GM21717 (cell line): ENCODE measurements around the gene AJAP1.

Source experiments
- ATAC-seq: cut with Tn5 transposase; IDR thresholded peaks from one replicate; pipeline ENCODE4 v1.9.1; 2021; ENCODE audit warnings: mild to moderate bottlenecking, moderate library complexity; ENCODE audit not compliant: unreplicated experiment

AJAP1 gene

DNA sequence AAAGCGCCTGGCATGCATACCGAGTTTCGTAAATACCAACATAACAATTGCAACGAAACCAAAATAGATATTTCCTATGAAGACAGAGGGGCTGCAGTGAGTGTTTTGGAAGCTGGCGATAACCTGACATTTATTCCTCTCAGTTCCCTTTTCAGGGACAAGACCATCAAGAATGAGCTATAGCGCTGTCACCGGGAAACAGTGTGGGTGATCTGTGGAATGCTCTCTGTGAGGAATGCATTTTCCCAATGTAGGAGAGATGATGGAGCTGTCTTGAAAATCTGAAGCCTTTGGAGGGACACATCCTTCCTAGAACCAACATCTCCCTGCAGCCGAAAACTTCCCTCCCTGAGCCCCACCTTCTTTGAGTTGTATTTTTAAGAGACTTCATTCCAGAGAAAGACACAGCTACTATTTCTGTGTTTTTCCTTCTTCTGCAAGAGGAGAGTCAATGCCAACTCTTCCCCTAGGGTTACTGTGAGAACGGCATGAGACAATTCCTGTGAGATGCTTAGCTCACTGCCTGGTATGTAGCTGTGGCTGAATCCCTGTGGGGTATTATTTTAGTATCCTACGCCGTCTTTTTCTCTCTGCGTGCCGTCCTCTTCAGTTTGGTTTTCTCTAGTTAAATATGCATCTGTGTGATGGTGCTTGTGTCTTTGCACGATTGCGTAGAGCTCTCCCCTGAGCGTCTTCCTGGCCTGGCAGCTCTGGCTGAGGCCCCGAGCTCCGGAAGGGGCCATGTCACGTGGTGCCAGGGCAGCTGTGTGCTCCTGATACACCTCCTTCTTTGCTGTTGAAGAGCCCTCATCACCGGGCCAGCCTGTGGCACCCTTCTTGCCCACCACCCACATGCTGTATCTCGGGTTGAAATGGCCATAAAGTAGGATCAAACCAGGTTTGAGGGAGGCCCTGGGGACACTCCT, 45.2 kb downstream of the AJAP1 start:
- no peak for ATAC-seq

DNA sequence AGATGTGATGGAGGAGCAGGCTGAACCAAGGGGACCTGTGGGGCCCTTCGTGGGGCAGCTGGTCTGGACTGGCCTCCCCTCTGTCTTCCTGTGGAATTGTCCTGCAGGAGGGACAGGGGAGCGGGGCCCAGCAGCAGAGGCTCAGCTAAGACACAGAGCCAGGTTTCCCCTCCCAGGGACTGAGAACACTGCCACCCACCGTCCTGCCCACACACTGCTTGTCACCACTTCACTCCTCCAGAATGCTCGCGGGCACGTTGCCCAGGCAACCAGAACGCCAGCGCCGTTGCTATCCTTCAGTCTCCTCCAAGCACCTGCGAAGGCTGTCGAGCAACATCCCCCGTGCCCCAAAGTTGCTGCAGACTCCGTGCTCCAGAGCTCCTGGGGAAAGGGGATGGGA, 46.4 kb downstream of the AJAP1 start:
- no peak for ATAC-seq

DNA sequence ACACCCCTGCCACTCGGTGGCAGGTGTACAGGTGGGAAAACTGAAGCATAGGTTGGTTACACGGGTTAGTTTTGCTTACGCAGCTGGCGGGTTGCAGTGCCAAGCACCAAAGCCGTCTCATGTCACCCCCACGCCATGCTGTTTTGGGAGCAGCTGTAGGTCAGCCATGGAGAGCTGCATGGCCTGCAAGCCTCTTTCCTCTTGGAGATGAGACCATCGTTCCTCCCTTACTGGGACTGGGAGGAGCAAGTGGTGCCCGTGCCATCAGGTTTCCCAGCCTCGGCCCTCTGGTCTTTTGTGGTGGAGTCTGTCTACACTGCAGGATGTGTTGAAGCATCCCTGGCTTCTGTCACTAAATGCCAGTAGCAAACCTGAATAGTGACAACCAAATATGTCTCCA, 46.9 kb downstream of the AJAP1 start:
- no peak for ATAC-seq

DNA sequence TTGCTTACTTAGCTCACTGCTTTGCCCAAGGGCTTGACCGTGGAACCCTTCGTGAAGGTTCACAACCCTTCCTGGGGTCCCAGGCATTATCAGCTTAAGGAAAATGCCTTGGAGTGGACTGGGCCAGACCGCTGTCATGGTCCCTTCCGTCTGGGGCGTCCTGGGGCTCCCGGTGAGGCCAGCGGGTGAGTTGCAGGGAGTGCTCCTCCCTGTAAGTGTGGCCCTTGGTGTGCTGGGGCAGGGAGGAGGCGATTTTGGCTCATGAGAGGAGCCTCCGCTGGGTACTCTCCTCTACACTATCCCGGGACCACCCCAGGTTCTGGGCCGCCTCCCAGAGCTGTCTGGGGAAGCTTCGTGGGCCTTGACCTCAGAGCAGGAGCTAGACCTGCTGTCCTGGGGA, 48.1 kb downstream of the AJAP1 start:
- ATAC-seq = no peak

DNA sequence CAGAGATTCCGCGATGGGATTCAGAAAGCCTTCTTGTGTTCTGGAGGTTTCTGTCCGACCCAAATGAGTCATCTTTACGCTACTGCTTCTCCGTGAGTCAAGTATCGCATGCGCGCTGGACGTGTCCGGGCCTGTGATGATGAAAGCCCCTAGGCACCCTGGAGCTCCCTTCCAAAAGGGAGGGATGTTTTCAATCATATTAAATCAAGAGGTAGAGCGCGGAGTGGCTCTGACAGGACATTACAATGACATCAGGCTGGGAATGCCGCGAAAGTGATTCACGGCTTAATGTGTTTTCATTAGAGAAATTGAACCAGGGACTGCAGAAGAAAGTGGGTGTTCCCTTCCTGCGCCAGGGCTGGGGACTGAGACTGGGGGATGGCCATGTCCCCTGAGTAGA, 48.5 kb downstream of the AJAP1 start:
- no peak for ATAC-seq

DNA sequence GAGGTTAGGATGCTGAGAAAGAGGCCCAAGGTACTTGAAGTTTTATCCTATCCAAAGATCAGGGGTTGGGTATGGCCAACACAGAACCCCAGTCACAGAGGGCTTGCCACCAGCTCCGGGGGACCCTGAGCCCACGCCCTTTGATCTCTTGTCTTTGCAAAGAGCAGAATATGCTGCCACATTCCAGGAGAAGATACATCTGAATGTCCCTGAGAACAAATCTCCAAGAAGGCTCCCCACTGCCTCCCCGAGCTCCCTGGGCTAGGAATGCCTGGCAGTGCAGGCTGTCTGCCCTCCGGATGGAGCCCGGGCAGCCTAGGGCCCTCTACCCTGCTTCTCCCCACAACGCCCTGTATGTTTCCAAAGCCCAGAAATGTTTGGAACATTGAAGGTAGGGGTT, 49.2 kb downstream of the AJAP1 start:
- ATAC-seq = no peak

DNA sequence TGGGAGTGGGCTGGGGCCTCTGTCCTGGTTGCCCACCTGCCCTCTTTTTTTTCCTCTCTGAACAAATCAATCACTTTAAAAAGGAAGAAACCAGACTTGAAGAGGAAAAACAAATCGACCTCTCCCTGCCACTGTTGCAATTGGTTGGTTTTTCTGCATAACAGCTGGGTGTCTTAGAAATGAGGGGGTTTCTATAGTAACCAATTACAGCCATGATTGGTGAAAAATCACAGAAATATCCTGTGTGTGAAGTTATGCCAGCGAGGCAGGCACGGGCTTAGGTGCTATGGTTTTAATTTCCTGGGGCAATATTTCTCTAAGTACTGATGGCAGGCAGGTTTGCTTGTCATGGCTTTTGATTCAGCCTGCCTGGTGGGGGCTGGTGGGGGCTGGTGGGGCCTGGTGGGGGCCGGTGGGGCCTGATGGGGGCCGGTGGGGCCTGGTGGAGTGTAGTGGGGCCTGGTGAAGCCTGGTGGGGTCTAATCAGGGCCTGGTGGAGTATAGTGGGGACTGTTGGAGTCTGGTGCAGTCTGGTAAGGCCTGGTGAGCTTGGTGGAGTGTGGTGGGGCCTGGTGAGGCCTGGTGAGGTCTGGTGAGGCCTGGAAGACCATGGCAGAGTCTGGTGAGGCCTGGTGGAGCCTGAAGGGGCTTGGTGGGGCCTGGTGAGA, 54.6 kb downstream of the AJAP1 start:
- ATAC-seq = no peak

DNA sequence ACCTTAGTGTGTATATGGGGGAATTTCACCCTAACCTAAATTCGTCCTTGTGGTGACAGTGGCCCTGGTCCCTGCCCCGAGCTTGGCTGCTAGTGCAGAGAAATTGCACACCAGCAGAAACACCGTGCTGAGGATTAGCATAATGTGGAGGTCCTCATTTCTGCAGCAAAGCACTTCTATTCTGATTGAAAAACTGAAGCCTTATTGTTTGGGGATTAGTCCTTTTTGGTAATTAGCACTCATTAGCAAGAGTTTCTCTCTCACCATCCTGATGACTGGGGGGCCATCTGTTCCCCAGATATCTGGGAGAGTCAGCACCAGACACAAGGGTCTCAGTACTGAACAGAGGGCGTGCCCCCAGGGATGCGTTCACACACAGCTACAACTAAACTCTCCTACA, 55.2 kb downstream of the AJAP1 start:
- no peak for ATAC-seq

DNA sequence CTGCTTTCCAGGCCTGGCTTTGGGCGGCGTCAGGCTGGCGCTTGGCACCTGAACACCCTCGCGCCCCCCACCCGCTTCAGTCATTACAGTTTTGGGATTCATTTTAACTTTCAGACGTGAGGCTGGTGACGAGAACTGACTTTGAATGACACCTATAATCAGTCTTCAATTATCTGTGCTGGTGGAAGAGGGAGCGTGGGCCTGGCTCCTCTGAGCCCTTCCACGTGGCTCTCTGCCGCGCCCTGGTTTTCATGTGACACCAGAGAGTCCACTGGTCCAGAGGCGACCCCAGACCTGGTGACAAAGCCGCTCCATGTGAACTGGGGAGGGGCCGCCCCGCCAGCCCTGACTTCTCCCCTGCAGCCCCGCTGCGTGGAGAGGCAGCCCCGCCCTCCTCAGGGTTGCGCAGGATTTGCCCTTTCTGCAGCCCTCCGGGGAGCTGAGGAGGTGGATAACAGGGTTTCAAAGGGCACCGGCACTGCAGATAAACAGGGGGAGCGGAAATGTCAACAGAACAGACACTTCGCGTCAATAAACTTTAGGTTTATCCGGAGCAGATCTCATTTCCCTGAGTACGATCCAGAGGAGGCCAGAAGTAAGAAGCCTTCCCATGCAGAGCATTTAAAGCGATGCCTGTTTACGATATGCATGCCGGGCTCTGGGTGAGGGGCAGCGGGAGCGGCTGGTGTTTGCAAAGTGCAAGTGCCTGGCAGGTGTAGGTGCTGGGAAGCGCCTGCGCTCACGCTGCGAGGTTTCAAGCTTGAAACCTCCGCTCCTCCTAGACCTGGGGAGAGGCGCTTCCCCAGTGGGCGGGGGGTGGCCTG, 56.4 kb downstream of the AJAP1 start:
- no peak for ATAC-seq

DNA sequence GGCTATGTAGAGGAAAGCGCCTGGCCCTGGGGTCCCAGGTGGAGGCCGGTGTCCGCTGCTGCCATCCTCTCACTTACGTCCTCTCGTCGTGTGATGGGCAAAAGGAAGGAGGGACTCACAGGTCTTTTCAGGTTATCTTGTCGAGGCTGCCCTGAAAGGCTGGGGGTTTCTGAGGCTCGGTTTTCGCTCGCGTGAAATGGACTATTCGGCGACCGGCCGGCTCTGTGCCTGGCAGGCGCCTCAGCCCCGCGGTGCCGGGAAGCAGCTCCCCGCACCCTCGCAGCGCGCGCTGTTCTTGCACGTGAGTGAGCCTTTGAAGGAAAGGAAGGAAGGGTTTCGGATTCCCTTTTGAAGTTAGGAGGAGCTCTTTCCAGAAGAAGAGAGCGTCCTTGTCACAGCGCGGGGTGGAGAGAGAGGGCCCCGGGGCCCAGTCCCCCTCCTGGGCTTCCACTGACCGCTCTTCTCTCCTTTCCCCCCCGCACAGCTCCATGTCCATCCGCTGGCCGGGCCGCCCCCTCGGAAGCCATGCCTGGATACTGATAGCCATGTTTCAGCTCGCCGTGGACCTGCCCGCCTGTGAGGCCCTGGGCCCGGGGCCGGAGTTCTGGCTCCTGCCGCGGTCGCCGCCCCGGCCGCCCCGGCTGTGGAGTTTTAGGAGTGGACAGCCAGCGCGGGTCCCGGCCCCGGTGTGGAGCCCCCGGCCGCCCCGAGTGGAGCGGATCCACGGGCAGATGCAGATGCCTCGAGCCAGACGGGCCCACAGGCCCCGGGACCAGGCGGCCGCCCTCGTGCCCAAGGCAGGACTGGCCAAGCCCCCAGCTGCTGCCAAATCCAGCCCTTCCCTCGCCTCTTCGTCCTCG, 57.2 kb downstream of the AJAP1 start:
- no peak for ATAC-seq

DNA sequence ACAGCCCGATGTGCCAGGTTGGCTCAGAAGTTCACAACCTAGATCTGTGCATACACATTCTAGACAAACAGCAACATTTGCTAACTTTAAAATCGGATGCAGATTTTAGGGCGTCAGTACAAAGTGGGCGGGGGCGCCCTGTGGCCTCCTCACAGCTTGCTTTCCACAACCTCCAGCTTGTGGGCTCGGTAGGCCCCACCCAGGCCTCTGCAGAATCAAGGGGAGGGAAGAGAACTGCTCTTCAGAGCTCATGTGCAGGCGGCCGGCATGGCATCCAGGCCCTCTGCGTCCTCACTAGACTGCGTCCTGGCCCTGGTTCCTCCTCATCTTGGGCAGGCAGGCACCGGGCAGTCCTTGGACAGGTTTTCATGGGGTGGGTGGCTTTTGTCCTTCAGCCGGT, 59.3 kb downstream of the AJAP1 start:
- no peak for ATAC-seq

DNA sequence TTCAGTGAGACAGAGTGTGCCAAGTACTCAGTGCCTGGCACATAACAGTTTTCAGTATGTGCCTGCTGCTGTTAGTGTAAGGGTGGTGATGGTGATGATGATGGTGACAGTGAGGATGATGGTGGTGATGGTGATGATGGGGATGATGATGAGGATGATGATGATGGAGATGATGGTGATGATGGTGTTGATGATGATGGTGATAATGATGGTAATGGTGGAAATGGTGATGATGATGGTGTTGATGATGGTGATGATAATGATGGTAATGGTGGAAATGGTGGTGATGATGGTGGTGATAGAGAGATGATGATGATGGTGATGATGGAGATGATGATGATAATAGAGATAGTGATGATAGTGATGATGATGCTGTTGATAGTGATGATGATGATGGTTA, 62.0 kb downstream of the AJAP1 start:
- ATAC-seq = no peak

DNA sequence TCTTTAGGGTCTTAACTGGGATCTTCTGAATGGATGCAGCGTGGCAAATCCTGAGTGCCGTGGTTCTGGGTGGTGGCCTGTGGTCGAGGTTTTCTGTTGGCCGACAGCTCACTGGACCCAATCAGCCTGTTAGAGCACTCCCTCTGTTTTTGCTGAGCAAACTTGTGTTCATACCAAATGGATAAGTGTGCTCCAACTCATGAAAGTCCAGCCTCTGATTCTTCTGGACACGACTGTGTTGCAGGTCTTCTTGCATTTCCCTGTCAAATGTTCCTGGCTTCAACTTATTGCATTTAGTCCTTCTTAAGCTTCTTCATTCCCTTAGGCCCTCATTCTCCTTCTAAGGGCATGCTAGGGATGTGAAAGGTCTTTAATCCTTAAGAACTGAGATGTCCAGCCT, 63.7 kb downstream of the AJAP1 start:
- ATAC-seq = no peak

DNA sequence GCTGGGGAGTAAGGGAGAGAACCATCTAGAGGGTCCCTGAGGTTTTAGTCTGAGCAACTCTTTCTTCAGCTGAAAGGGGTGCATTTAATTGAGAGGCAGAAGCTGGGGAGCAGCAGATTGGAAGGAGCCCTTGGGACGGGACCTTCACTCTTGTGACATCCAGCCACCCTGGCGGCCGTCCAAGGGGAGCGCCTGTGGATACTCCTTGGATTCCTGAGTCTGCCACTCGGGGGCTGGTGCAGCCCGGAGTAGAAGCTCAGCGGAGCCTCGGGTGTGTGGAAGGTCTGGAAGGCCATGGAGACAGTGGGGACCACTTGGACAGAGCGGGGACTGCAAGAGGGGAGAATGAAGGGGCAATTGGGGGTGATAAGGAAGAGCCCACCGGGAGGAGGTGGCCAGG, 68.7 kb downstream of the AJAP1 start:
- no peak for ATAC-seq

DNA sequence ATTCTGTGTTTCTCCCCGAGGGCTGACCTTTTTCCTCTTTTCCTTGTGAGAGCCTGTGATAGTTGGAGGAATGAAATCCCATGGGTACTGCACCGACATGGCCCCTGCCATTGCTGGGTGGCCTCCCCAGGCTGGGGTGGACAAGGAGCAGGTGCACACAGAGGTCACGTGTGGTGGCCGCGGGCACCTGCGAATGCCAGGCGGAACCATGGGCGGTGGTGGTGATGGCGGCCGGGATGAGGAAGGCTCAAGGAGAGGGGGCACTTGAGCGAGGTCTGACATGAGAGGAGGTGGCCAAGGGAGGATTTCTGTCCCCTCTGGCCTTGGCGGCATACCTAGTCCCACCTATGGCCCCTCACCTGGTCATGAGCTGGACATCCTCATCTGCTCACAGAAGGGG, 69.6 kb downstream of the AJAP1 start:
- no peak for ATAC-seq

DNA sequence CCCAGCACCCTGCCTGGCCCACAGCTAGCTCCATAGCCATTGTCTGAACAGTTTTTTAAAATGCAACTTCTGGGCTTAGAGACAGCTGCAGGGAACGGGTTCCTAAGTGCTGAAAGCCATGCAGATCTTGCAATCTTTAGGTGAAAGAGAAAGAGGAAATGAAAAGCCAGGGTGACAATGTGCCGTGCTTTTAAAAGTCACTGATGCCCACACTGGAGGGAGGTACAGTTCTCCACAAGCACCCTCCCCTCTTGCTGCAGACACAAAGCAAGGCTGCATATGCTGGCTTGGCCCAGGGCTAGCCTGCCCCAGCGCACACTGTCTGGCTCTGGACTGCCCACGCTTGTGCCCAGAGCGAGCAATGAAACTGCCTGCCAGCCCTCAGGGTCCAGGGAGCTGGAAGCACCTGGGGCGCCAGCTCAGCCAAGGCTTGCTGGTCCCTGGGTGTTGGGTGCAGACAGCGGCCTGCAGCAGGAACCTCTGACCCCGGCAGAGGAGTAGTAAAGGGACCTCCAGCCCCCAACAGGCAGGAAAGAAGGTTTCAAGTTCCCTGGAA, 70.4 kb downstream of the AJAP1 start:
- no peak for ATAC-seq

DNA sequence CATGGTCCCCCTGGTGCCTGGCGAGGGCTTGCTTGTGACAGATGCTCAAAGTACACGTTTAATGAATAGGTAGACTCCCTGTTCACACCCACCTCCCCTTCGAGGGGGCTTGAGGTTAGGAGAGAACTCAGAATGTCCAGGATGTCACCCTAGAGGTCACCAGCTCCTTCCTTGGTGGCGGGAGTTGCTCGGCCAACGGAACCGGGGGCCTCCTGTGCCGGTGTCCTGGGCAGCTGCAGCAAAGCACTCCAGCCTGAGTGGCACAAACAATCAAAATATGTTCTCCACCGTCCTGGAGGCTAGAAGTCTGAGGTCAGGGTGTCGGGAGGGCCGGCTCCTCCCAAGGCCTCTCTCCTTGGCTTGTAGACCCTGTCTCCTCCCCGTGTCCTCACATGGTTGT, 71.0 kb downstream of the AJAP1 start:
- no peak for ATAC-seq

DNA sequence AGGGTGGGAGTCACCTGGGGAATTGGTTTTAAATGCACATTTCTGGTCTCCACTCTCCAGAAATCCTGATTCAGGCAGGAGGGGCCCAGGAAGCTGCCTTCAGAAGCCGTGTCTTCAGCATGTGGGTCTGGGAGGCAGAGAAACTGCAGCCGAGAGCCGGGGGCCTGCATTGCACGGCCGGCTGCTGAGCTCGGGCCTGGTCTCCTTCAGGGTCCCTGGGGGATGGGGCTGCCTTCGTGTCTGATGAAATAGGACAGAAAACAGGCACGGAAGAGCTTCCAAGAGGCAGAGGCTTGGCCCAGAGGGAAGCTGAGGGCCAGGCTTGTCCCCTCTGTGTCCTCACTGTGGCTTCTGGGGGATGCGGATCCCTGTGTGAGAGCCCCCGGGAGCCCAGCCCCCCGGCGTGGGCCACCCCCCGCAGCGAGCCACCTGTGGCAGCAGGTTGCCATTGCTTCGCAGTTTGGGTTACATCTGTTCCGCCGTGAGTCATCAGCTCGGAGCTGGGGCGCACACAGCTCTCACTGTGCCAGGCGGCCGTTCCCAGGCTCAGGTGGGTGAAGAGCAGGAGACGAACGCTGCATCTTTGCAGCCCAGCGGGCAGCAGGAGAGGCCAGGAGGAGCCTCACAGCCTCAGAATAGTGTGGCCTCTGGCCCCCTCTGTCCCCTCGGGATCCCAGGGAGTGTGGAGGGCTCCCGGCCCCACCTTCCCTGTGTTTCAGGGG, 72.4 kb downstream of the AJAP1 start:
- no peak for ATAC-seq

DNA sequence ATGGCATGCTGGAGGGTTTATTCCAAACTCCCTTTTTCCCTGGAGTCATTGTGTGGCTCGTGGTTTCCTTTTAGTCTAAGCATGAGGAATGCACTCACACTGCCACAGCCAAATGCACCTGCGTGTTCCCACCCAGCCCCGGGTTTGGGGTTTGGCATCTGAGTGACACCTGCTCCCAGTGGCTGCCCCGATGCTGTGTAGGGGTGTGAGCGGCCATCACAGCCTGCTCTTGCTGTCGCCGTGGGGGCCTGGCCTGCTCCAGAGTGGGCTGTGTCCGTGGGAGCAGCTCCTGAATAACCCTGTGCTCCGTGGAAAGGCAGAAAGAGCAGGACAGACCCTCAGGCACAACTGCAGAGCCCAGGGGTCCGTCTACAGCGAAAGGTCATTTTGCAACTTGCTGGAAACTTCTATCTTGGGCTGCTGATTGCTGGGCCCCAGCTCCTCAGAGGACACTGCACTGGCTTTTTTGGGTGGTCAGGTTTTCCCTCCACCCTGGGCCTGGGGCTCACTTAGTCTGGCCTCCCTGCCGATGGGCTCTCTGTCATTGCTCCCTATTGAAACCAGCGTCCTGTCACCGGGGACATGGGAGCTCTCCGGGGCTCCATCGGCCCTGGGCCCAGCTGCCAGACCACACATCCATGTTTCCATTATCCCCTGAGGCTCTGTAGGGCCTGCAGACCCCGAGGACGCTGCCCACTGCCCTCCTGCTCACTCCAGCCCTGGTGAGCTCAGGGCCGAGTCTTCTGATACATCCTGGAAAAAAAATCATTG, 74.1 kb downstream of the AJAP1 start:
- ATAC-seq = no peak
